Choroid plexus epithelial cell (primary cell): ENCODE results near the gene SPRING1.
A peak's percentile ranks its signal among the peaks of the same experiment; 100 is the strongest.

Source experiments
- DNase-seq: peaks from one replicate; pipeline ENCODE4 v3.0.0-alpha.2; 2010; ENCODE audit warnings: low read depth
- H3K4me3 ChIP-seq: 2 replicates; pipeline ENCODE4 v1.5.1; 2011; ENCODE audit warnings: low read depth, mild to moderate bottlenecking, control low read depth, low read length, moderate library complexity
- CTCF ChIP-seq: conservative IDR thresholded peaks from 2 replicates; pipeline ENCODE4 v1.5.1; 2011; ENCODE audit warnings: low read depth, mild to moderate bottlenecking, control low read depth, inconsistent platforms, low read length, moderate library complexity

Gene SPRING1

DNA sequence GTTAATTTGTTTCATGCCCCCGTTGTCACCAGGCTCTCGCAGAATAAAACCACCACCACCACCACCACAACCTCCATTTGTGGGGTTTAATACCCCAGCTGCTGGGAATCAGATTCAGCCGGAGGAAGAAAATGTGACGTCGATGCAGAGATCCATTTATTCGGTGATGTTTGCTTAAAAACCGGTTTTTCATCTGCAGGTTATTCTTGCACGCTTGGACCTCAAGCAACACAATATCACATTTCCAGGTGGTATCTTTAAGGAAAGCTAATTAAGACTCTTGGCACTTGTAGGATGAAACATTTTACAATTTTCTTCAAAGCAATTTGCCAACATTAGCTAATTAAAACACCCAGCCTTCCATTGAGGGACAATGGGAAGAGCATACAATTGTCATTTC lies 39.8 kb downstream of the SPRING1 start:
- no peak for TF ChIP-seq CTCF
- no peak overlapping the region for H3K4me3 ChIP-seq
- DNase-seq = no peak

- TF ChIP-seq CTCF = no peak
- no peak overlapping the region for H3K4me3 ChIP-seq
- no peak for DNase-seq
These were observed 40.2 kb downstream of the SPRING1 start for GRCh38 chr12:116697716-116698115.

- H3K4me3 ChIP-seq = no peak overlapping the region
- no peak for DNase-seq
- TF ChIP-seq CTCF = peak; percentile 33
These were observed 40.6 kb downstream of the SPRING1 start for GRCh38 chr12:116697305-116697704.

DNA sequence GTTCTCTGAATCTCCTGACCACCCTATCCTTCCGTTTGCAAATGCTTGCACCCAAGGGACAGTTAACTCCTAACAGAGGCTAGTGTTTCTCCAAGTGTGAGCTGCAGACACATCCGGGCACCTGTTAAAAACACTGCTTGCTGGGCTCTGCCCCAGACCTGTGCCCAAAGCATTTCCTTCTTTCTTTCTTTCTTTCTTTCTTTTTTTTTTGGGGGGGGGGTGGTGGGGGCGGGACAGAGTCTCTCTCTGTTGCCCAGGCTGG lies 42.5 kb downstream of the SPRING1 start:
- no peak for TF ChIP-seq CTCF
- DNase-seq = no peak
- H3K4me3 ChIP-seq = no peak overlapping the region

GRCh38 chr12:116694653-116695463 lies 43.0 kb downstream of the SPRING1 start:
- no peak for TF ChIP-seq CTCF
- no peak overlapping the region for H3K4me3 ChIP-seq
- DNase-seq = no peak

DNA sequence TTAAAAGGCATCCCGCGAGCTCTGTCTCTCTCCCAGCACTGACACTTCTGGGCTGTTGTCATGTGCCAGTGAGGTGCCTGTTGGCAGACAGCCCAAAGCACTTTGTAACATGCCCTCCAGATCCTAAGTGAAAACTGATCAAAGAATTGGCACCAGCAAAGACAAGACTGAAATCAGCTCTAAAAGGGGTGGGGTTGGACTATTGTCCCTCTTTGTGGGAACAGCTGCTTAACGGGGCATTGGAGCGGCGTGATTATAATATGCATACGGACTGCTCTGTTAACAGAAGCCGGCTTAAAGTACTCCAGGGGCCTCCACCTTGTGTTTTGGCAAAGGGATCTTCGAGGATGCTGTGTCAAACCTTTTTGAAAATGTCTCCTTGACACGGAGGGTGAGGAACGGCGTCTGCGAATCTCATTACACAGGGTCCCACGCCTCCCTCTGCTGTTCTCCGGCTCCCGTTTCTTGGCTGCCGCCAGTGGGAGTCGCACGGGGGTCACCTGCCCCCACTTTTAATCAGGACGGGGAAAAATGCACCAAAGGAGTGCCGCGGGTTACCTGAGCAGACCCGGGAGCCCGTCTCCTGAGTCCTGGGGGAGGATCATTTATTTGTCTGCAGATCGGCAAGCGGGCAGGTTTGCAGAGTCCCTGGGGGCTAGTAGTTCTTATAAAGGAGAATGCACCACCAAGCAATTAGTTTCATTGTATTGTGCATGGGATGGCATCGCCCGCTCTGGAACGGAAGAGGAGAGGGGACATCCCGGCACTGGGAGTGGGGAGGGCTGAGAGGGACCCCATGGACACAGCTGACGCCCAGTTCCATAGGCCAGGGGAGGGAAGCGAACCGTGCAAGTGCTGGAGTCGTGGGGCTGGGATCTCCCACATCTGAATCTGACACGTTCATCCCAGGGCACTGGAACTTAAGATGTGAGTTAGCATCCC lies 44.3 kb downstream of the SPRING1 start:
- TF ChIP-seq CTCF = no peak
- DNase-seq = no peak
- no peak overlapping the region for H3K4me3 ChIP-seq
